ENCODE results near the gene ARSI. TPM values are rescaled to one million over a fixed set of nuclear protein-coding genes. Genes with fewer than 3 reads are reported as not detected.
A peak's percentile ranks its signal among the peaks of the same experiment; 100 is the strongest.

Gene ARSI
- total and polyA plus RNA-seq, 5 donors from 2014 or later, result not detected

DNA sequence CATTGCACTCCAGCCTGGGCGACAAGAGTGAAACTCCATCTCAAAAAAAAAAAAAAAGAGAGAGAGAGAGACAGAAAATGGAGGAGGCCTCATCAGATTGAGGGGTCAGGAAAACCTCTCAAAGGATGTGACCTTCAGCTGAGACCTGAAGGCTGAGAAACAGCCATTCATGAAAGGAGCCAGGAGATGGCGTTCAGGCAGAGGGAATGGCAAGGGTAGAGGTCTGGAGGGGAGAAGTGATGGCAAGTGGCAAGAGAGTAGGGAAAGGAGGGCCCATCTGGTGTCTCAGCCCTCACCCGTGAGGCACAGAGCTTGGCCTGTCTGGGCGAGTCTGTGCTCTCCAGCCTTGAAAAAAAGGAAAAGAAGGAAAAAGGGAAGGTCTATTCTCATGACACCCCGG lies 30.2 kb downstream of the ARSI start:
- no peaks in the 10 kb centered on the region for H3K9me3 ChIP-seq (ENCODE audit: control insufficient read depth in 2 of 2, low read length in 2 of 2)
- H3K4me3 ChIP-seq (ENCODE audit: low read depth, low read length), result no peak overlapping the region
- Mint-ChIP-seq H3K27ac (no peak overlapping the region), H3K36me3 (no peaks in the 10 kb centered on the region), H3K4me1 (no peaks in the 10 kb centered on the region), H3K9me3 (peaks cover 0 to 1% (median 0%) of the 10 kb centered on the region in 7 donors), H3K27me3 (peaks cover 14% of the 10 kb centered on the region), H3K4me3 (no peak overlapping the region)
- H3K4me1 ChIP-seq (ENCODE audit: control insufficient read depth, insufficient read depth, low read length, poor library complexity, severe bottlenecking), result no peaks in the 10 kb centered on the region
- H3K27ac ChIP-seq (ENCODE audit: insufficient read depth, low read length, poor library complexity, severe bottlenecking), result no peak overlapping the region
- no peak for ATAC-seq (ENCODE audit: low read depth in 2 of 2)
- DNase-seq, result peak in 1 of 3 donors; percentile 6
- no peaks in the 10 kb centered on the region for H3K27me3 ChIP-seq (ENCODE audit: control insufficient read depth, insufficient read depth, low read length)
- no peaks in the 10 kb centered on the region for H3K36me3 ChIP-seq (ENCODE audit: control insufficient read depth, insufficient read depth, low read length)

DNA sequence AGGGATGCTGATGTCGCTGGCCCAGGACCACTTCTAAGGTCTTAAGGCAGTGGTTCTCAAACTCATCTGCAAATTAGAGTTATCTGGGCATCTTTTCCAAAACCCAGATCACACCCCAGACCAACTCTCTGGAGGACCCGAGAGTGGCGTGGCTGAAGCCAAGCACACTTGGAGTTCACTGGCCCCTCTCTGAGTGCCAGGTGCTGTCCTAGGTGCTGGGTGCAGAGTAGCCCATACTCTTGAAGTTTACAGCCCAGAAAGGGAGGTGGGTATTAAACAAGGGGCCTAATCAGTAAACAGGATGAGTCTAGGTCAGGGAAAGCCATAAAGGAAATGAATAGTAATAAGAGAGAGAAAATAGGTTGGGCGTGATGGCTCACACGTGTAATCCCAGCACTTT lies 30.8 kb downstream of the ARSI start:
- H3K9me3 Mint-ChIP-seq, result peaks cover 0 to 1% (median 0%) of the 10 kb centered on the region in 7 donors
- Histone ChIP-seq H3K4me1 (ENCODE audit: control insufficient read depth, insufficient read depth, low read length, poor library complexity, severe bottlenecking) (no peaks in the 10 kb centered on the region), H3K4me3 (ENCODE audit: low read depth, low read length) (no peak overlapping the region), H3K27ac (ENCODE audit: insufficient read depth, low read length, poor library complexity, severe bottlenecking) (no peak overlapping the region), H3K36me3 (ENCODE audit: control insufficient read depth, insufficient read depth, low read length) (no peaks in the 10 kb centered on the region), H3K9me3 (ENCODE audit: control insufficient read depth in 2 of 2, low read length in 2 of 2) (no peaks in the 10 kb centered on the region), H3K27me3 (ENCODE audit: control insufficient read depth, insufficient read depth, low read length) (no peaks in the 10 kb centered on the region)
- no peaks in the 10 kb centered on the region for H3K36me3 Mint-ChIP-seq
- DNase-seq (no peak), ATAC-seq (ENCODE audit: low read depth in 2 of 2) (no peak)
- H3K4me3 Mint-ChIP-seq, result no peak overlapping the region
- H3K27ac Mint-ChIP-seq, result no peak overlapping the region
- H3K27me3 Mint-ChIP-seq, result peaks cover 14% of the 10 kb centered on the region
- no peaks in the 10 kb centered on the region for H3K4me1 Mint-ChIP-seq

DNA sequence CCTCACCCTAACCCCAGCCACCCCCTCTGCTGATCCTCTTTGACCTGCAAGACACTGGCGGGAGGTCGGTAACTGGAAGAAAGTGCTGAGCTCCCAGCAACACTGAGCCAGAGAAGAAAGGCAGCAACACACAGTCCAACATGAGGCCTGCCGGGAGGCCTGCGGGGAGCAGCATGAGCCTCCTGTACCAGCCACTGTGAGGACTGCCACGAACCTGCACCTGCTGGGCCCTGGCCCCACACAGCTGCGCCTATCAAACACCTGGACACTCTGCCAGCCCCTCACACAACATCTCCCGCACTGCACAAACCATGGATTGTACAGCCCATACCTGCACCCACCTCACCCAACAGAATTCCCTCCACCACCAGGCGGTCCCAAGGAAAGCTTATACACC lies 31.4 kb downstream of the ARSI start:
- Mint-ChIP-seq H3K27me3 (peaks cover 11% of the 10 kb centered on the region), H3K4me3 (no peak overlapping the region), H3K36me3 (no peaks in the 10 kb centered on the region), H3K27ac (no peak overlapping the region), H3K9me3 (peaks cover 0 to 1% (median 0%) of the 10 kb centered on the region in 7 donors), H3K4me1 (no peaks in the 10 kb centered on the region)
- Histone ChIP-seq H3K36me3 (ENCODE audit: control insufficient read depth, insufficient read depth, low read length) (no peaks in the 10 kb centered on the region), H3K4me3 (ENCODE audit: low read depth, low read length) (no peak overlapping the region), H3K9me3 (ENCODE audit: control insufficient read depth in 2 of 2, low read length in 2 of 2) (no peaks in the 10 kb centered on the region), H3K27me3 (ENCODE audit: control insufficient read depth, insufficient read depth, low read length) (no peaks in the 10 kb centered on the region), H3K4me1 (ENCODE audit: control insufficient read depth, insufficient read depth, low read length, poor library complexity, severe bottlenecking) (no peaks in the 10 kb centered on the region), H3K27ac (ENCODE audit: insufficient read depth, low read length, poor library complexity, severe bottlenecking) (no peak overlapping the region)
- DNase-seq, result no peak
- ATAC-seq (ENCODE audit: low read depth in 2 of 2), result no peak

DNA sequence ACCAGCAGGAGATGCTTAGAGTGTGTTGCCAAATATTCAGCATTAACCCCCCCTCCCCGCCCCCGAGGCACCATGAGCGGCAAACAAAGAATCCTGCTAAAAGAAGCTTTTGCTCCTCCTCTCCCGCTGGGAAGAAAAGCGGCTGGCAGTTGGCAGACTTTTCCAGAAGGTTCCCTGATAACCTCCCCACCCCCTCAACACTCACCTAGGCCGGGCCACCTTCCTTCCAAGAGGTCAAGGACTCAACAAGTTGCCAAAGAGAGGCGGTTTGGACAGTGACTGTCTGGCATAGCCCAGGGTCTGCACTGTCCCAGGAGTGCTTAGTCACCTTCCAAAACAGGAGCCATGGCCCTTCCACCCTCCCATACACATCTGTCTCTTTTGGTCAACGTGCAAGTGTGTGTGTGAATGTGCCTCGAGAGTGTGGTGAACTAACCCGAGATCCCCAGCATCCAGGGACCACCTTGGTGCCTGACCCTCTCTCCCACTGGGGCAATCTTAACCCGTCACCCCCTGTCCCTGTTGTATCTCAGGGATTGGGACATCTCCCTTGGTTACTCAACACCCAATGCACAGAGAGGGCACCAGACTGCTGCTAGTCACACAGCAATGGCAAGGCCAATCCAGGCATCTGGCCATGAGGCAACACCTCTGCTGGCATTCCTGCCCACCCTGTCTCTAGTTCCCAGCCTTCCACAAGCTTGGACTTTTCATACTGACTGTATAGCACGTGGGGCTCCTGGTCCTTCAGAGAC lies 32.0 kb downstream of the ARSI start:
- Histone ChIP-seq H3K9me3 (ENCODE audit: control insufficient read depth in 2 of 2, low read length in 2 of 2) (no peaks in the 10 kb centered on the region), H3K36me3 (ENCODE audit: control insufficient read depth, insufficient read depth, low read length) (no peaks in the 10 kb centered on the region), H3K4me1 (ENCODE audit: control insufficient read depth, insufficient read depth, low read length, poor library complexity, severe bottlenecking) (no peaks in the 10 kb centered on the region), H3K27ac (ENCODE audit: insufficient read depth, low read length, poor library complexity, severe bottlenecking) (no peak overlapping the region), H3K4me3 (ENCODE audit: low read depth, low read length) (no peak overlapping the region), H3K27me3 (ENCODE audit: control insufficient read depth, insufficient read depth, low read length) (no peaks in the 10 kb centered on the region)
- Mint-ChIP-seq H3K36me3 (no peaks in the 10 kb centered on the region), H3K4me3 (no peak overlapping the region), H3K27ac (no peak overlapping the region), H3K27me3 (peaks cover 10% of the 10 kb centered on the region), H3K4me1 (no peaks in the 10 kb centered on the region), H3K9me3 (peaks cover 0 to 2% (median 0%) of the 10 kb centered on the region in 7 donors)
- no peak for DNase-seq
- ATAC-seq (ENCODE audit: low read depth in 2 of 2), result no peak

DNA sequence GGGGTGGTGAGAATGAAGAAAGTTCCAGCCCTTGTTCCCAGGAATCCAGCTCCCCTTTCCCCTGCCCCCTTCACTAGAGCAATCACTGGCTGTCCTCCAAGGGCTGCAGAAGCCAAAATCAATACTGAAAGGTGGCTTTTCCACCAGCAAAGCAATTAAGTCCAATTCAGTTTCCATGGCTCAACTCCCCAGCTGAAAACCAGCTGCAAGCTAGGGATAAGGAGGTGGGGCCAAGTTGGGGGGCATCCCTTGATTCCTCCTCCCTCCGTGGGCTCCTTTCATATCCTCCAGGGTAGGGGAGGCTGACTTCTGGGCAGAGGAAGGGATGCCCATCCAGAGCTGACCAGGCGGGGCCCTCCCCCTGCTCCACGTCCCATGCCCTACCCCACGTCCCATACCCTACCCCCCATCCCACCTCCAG lies 35.8 kb downstream of the ARSI start:
- Mint-ChIP-seq H3K36me3 (no peaks in the 10 kb centered on the region), H3K9me3 (peaks cover 0 to 2% (median 0%) of the 10 kb centered on the region in 7 donors), H3K27ac (no peak overlapping the region), H3K27me3 (peaks cover 10% of the 10 kb centered on the region), H3K4me1 (no peaks in the 10 kb centered on the region), H3K4me3 (no peak overlapping the region)
- Histone ChIP-seq H3K27me3 (ENCODE audit: control insufficient read depth, insufficient read depth, low read length) (no peaks in the 10 kb centered on the region), H3K4me1 (ENCODE audit: control insufficient read depth, insufficient read depth, low read length, poor library complexity, severe bottlenecking) (no peaks in the 10 kb centered on the region), H3K36me3 (ENCODE audit: control insufficient read depth, insufficient read depth, low read length) (no peaks in the 10 kb centered on the region), H3K27ac (ENCODE audit: insufficient read depth, low read length, poor library complexity, severe bottlenecking) (no peak overlapping the region), H3K9me3 (ENCODE audit: control insufficient read depth in 2 of 2, low read length in 2 of 2) (no peaks in the 10 kb centered on the region), H3K4me3 (ENCODE audit: low read depth, low read length) (no peak overlapping the region)
- DNase-seq (no peak), ATAC-seq (ENCODE audit: low read depth in 2 of 2) (no peak)

DNA sequence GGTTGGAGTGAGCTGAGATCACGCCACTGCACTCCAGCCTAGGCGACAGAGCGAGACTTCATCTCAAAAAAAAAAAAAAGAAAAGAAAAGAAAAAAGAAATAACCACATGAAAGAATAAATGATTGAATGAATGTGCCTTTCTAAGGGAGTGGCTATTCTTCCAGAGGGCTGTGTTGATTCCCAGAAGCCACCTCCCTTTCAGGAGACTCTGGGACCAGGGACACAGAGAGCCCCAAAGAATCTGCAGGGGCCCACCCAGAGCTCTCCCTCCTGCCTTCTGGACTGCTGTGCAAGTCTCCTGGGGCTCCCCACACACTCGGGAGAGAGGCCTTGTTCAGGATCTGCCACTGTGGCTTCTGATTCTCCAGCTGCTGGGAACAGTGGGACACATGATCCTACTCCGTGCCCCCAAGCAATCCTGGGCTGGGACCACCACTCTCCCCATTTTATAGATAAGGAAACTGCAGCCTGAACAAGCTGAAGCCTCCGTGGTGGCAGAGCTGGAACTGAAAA lies 36.8 kb downstream of the ARSI start:
- Histone ChIP-seq H3K36me3 (ENCODE audit: control insufficient read depth, insufficient read depth, low read length) (no peaks in the 10 kb centered on the region), H3K9me3 (ENCODE audit: control insufficient read depth in 2 of 2, low read length in 2 of 2) (no peaks in the 10 kb centered on the region), H3K4me3 (ENCODE audit: low read depth, low read length) (no peak overlapping the region), H3K4me1 (ENCODE audit: control insufficient read depth, insufficient read depth, low read length, poor library complexity, severe bottlenecking) (no peaks in the 10 kb centered on the region), H3K27me3 (ENCODE audit: control insufficient read depth, insufficient read depth, low read length) (no peaks in the 10 kb centered on the region), H3K27ac (ENCODE audit: insufficient read depth, low read length, poor library complexity, severe bottlenecking) (no peak overlapping the region)
- no peak overlapping the region for H3K4me3 Mint-ChIP-seq
- H3K36me3 Mint-ChIP-seq, result no peaks in the 10 kb centered on the region
- ATAC-seq (ENCODE audit: low read depth in 2 of 2) (no peak), DNase-seq (no peak)
- peaks cover 12% of the 10 kb centered on the region for H3K27me3 Mint-ChIP-seq
- no peaks in the 10 kb centered on the region for H3K4me1 Mint-ChIP-seq
- H3K9me3 Mint-ChIP-seq, result peaks cover 0 to 2% (median 0%) of the 10 kb centered on the region in 7 donors
- H3K27ac Mint-ChIP-seq, result no peak overlapping the region

DNA sequence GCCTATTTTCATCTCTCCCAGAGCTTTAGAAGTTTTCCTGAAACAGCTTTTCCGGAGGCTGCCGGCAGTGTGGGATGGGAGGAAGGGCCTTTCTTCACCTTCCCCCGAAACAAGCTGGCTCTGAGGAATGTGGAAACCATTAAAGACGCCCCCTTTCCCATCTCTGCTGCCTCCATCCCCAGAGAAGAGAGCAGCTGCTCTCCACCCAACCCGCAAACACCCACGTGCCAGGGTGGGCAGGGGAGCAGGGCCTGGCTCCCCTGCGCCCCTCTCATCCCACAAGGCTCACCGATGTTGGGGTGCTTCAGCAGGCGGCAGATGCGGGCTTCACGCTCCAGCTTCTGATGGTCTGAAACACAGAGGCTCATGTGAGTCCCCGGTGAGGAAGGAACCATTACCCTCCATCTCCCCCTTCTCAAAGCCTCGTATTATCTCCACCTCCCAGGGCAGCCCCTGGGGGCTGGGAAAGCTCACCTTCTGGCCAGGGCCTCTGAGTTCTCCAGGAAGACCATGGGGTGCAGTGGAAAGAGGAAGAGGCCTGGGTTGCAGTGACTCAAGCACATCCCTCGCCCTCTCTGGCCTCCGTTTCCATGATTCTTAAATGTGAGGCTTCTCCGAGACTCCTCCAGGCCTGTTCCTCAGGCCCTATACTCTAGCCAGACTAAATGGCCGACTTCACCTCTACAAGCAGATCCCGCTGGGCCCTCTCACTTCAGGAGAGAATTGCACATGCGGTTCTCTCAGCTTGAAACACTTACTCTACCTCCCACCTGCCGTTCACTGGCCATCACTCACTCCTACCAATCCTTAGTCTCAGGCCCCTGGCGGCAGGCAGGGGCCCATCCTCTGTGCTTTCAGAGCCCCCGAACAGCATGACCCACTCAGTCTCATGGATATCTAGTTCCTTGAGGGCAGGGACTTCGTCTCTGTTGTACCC lies 37.8 kb downstream of the ARSI start:
- peak overlapping the region in 1 of 3 donors; percentile 11 for H3K27ac Mint-ChIP-seq

More for the DNA sequence above, 37.8 kb downstream of the ARSI start:
- Mint-ChIP-seq H3K4me1 (no peaks in the 10 kb centered on the region), H3K4me3 (peak overlapping the region in 1 of 4 donors; percentile 68), H3K9me3 (peaks cover 0 to 2% (median 0%) of the 10 kb centered on the region in 7 donors), H3K27me3 (peaks cover 10% of the 10 kb centered on the region), H3K36me3 (no peaks in the 10 kb centered on the region)
- H3K4me1 ChIP-seq (ENCODE audit: control insufficient read depth, insufficient read depth, low read length, poor library complexity, severe bottlenecking), result no peaks in the 10 kb centered on the region
- DNase-seq (no peak), ATAC-seq (ENCODE audit: low read depth in 2 of 2) (no peak)
- no peaks in the 10 kb centered on the region for H3K27me3 ChIP-seq (ENCODE audit: control insufficient read depth, insufficient read depth, low read length)
- H3K36me3 ChIP-seq (ENCODE audit: control insufficient read depth, insufficient read depth, low read length), result no peaks in the 10 kb centered on the region
- no peak overlapping the region for H3K27ac ChIP-seq (ENCODE audit: insufficient read depth, low read length, poor library complexity, severe bottlenecking)
- H3K9me3 ChIP-seq (ENCODE audit: control insufficient read depth in 2 of 2, low read length in 2 of 2), result no peaks in the 10 kb centered on the region
- no peak overlapping the region for H3K4me3 ChIP-seq (ENCODE audit: low read depth, low read length)
